NCI-H748 (cell line): ENCODE measurements around the gene GOLGA8F.
"Not testable (repeated sequence)": the region's sequence is repeated elsewhere in the genome, so short reads cannot be mapped to it uniquely, and the experiment has no call there.

Experiments
- DNase-seq: peaks from one replicate; lab custom pipeline; 2025; ENCODE audit not compliant: unreplicated experiment; lab: John Stamatoyannopoulos, UW

The GOLGA8F gene, protein sequence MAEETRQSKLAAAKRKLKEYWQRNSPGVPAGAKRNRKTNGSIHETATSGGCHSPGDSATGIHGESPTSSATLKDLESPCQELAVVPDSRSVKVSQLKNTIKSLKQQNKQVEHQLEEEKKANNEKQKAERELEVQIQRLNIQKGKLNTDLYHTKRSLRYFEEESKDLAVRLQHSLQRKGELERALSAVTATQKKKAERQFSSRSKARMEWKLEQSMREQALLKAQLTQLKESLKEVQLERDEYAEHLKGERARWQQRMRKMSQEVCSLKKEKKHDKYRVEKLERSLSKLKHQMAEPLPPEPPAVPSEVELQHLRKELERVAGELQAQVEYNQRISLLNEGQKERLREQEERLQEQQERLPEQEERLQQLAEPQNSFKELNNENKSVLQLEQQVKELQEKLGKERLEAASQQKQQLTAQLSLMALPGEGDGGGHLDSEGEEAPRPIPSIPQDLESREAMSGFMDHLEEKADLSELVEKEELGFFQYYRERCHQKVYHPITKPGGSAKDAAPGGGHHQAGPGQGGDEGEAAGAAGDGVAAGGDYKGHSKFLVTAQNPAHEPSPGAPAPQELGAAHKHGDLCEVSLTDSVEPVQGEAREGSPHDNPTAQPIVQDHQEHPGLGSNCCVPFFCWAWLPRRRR

DNA sequence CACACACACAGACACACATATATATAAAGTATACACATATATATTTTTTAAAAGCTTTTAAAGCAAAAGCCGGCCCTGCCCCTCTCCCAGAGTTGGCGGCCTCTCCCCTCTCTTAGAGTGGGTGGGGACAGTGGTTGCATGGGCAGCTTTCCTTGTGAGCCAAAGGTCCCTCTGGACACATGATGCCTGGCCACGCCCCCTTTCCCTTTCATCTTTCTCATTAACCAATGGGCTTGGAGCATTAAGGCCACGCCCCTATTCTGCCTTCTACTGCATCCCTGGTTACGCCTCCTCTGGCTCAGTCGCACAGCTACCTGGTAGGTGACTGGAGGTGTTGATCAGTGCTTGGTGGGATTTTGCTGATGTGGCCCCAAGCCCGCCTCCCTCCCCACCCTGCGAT is at the start of gene GOLGA8F:
TSS of gene GOLGA8F (plus strand) at position 301 of the 400 bp plus-strand sequence. CDS start at position 399, 98 bp downstream.
- DNase-seq, result not testable (repeated sequence)

DNA sequence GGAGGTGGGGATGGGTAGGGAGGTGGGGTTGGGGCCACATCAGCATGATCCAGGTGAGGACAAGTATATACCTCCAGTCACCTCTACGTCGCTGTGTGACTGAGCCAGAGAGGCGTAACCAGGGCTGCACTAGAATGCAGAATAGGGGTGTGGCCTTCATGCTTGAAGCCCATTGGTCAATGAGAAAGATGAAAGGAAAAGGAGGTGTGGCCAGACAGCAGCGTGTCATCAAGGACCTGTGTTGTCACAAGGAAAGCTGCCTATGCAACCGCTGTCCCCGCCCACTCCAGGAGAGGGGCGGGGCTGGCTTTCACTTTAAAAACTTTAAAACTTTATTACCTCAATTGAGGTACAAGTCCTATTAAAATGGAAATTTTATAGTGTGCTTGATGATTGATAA is 20.5 kb upstream of the GOLGA8F start, which contains the start of gene GOLGA6L24:
TSS of gene GOLGA6L24 (minus strand) at position 101 of the 400 bp plus-strand sequence. CDS start at position 40, 61 bp downstream.
- not testable (repeated sequence) for DNase-seq

DNA sequence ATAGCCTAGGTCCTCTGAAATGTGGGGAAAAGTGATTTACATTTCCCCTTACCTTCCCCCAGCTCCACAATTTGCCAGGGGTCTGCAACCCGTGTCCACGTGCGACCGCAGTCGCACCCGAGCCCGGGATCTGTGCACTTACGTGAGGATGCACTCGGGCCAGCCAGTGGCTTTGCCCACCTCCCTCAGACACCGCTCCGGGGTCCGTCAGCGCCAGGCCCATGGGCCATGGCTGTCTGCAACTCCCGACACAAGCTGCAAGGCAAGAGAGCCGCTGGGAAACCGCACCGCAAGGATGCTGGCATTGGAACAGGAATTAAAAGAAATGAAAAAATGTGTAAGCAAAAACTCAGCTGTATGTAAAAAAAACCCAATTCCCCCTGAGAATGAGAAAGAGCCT is 13.0 kb upstream of the GOLGA8F start:
- DNase-seq, result not testable (repeated sequence)

DNA sequence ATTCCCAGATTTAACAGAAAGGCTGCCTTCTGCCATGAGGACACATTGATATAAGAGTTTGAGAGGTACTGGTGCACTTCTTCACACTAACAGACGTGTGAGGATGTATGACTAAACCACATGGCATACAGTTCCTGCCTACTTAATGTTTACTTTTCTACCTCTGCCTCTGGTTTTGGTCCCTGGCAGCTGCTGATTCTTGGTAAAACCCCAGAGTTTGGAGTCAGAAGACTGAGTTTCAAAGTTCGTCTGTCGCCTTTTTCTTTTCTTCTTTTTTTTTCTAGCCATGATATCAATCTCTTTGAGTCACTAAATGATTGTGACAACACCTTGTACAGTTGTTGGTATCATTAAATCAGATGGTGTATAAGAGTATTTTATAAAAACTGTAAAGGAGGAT is 1.6 kb downstream of the GOLGA8F start:
- DNase-seq, result not testable (repeated sequence)

DNA sequence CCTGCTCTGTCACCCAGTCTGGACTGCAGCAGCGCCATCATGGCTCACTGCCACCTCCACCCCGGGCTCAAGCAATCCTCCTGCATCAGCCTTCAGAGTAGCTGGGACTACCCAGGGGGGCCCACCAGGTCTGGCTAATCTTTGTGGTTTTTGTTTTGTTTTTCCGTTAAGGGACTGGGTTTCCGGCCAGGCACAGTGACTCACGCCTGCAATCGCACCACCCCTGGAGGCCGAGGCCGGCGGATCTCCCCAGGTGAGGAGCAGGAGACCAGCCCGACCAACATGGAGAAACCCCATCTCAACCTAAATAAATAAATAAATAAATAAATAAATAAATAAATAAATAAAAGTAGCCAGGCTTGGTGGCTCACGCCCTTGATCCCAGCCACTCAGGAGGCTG is 17.6 kb downstream of the GOLGA8F start:
- not testable (repeated sequence) for DNase-seq

DNA sequence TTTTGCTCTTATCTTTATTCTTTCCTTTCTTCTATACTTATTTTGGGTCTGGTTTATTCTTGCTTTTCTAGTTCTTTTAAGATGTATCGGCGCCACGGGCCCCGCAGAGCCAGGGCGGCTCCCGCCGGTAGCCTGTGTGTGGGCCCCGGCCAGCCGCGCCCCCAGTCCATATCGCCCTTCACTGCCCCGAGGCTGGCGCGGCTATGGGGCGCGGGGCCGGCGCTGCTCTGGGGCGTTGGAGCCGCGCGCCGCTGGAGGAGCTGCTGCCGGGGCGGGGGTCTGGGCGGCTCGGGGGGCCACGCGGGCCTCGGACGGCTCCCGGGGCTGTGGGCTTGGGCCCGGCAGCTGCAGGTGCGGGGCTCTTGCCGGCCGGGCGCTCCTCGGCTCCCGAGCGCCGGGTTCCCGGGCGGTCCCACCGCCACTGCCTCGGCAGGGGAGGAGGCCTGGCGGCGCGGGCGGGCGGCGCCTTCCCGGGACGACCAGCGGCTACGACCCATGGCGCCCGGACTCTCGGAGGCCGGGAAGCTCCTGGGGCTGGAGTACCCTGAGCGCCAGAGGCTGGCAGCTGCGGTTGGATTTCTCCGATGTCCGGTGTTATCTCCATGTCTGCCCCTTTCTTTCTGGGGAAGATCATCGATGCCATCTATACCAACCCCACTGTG is 24.4 kb downstream of the GOLGA8F start:
- DNase-seq, result not testable (repeated sequence)

DNA sequence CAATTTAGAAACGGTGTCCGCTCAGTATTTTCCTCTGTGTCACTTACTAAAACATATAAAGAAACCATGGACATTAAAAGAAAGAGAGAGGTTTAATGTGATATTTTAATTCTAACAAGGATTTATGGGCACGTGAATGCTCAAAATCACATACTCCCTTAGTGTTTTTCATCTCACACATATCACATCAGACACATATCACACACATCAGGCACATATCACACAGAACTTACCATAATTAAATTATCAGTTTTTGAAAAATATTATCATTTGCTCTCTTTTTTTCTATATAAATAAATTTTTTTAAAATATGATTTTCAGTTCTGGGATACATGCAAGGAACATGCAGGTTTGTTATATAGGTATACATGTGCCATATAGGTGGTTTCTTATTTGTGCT is 42.0 kb downstream of the GOLGA8F start:
- not testable (repeated sequence) for DNase-seq

DNA sequence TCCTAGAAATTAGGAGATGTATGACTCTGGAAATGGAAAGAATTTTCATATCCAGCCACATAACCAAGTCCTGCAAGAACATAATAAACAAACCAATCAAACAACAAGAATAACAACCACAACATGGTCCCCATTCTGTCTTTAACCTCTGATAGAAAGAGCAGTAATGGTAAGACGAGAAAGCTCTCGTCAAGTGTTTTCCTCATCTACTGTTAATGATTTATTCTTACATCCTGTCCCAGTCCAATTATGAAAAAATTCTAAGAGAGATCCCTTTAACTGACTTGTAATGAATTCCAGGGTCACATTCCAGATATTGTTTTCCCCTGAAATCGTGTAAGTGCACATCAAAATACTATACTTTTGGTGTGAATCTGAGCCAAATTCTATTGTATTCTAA is 57.1 kb downstream of the GOLGA8F start:
- not testable (repeated sequence) for DNase-seq
